ENCODE data around the gene RANBP17.
"Not testable (repeated sequence)": the region's sequence is repeated elsewhere in the genome, so short reads cannot be mapped to it uniquely, and the experiment has no call there.

- not testable (repeated sequence) for TF ChIP-seq ILK (tag; IDR thresholded peaks at IDR 0.05; ENCODE audit: borderline replicate concordance, low read depth); ZNF766 (CRISPR knock-in tag; conservative IDR thresholded peaks at IDR 0.05); HCFC1 (IDR thresholded peaks at IDR 0.05; ENCODE audit: low read depth, low read length); SMARCA5 (IDR thresholded peaks at IDR 0.05); KLF1 (tag; IDR thresholded peaks at IDR 0.05); CC2D1A (IDR thresholded peaks at IDR 0.05)
- TF ChIP-seq, protein P1, sequence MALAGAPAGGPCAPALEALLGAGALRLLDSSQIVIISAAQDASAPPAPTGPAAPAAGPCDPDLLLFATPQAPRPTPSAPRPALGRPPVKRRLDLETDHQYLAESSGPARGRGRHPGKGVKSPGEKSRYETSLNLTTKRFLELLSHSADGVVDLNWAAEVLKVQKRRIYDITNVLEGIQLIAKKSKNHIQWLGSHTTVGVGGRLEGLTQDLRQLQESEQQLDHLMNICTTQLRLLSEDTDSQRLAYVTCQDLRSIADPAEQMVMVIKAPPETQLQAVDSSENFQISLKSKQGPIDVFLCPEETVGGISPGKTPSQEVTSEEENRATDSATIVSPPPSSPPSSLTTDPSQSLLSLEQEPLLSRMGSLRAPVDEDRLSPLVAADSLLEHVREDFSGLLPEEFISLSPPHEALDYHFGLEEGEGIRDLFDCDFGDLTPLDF (CRISPR knock-in tag; IDR thresholded peaks at IDR 0.05), result not testable (repeated sequence)
Observed at GRCh38 chr5:170935534-170936218, 73.9 kb downstream of the RANBP17 start.

All from K562 (cell line).